Colonic mucosa (tissue), 4 donors: ENCODE results near the gene PMAIP1. TPM values are rescaled to one million over a fixed set of nuclear protein-coding genes. Genes with fewer than 3 reads are reported as not detected.

Experiments
- DNase-seq: peaks from one replicate; pipeline ENCODE4 v3.0.0-alpha.2; 2020
- H3K27ac ChIP-seq: fragments of 200-600 bp; one replicate; pipeline ENCODE4 v1.8.0; 2021
- H3K27me3 ChIP-seq: fragments of 200-600 bp; one replicate; pipeline ENCODE4 v1.8.0; 2021
- H3K36me3 ChIP-seq: fragments of 200-600 bp; one replicate; pipeline ENCODE4 v1.8.0; 2021
- H3K4me1 ChIP-seq: fragments of 200-600 bp; one replicate; pipeline ENCODE4 v1.8.0; 2021; ENCODE audit warnings: mild to moderate bottlenecking
- H3K4me3 ChIP-seq: fragments of 200-600 bp; one replicate; pipeline ENCODE4 v1.8.0; 2021
- H3K9ac ChIP-seq, 2 donors: one replicate each; pipeline ENCODE4 v1.7.0; 2013; ENCODE audit warnings: control low read depth in 2 of 2, low read depth in 2 of 2, low read length in 2 of 2
- H3K9me3 ChIP-seq: fragments of 200-600 bp; one replicate; pipeline ENCODE4 v1.8.0; 2021
- intact Hi-C: fragments of 100-400 bp; cut with DNase I; formaldehyde crosslinking; loops from one replicate; pipeline ENCODE4 v1.14.1; 2022
- total RNA-seq, 2 donors: library from RNA; stranded (reverse); fragmentation: NEBNext Ultra II Directional in 1 of 2; extraction: Animal tissue kit (Norgen Biotek cat#: 25700) in 1 of 2; gene quantifications; one replicate each; pipeline ENCODE4 v1.2.1, GENCODE V29; 2021
- TF ChIP-seq, protein P1 (sequence below): fragments of 200-600 bp; IDR thresholded peaks from one replicate; pipeline ENCODE4 v1.8.0; 2022; ENCODE audit warnings: antibody characterized with exemption, mild to moderate bottlenecking
- donor health status: healthy.
- donor health status: DM: no; HTN: no; CAD: no.
- donor health status: DM: no; HTN: no; CAD: no.

Gene PMAIP1
- total RNA-seq, 2 donors from 2014 or later, result 4.3 to 4.9 TPM

GRCh38 chr18:59902993-59903610 lies 3.3 kb downstream of the PMAIP1 start:
- intact Hi-C loops, result no loop called here
- Histone ChIP-seq H3K27ac (no peak overlapping the region), H3K4me3 (no peak overlapping the region), H3K9ac (no peak overlapping the region), H3K36me3 (no peaks in the 10 kb centered on the region), H3K27me3 (no peaks in the 10 kb centered on the region), H3K4me1 (no peaks in the 10 kb centered on the region), H3K9me3 (no peaks in the 10 kb centered on the region)
- TF ChIP-seq, protein P1, sequence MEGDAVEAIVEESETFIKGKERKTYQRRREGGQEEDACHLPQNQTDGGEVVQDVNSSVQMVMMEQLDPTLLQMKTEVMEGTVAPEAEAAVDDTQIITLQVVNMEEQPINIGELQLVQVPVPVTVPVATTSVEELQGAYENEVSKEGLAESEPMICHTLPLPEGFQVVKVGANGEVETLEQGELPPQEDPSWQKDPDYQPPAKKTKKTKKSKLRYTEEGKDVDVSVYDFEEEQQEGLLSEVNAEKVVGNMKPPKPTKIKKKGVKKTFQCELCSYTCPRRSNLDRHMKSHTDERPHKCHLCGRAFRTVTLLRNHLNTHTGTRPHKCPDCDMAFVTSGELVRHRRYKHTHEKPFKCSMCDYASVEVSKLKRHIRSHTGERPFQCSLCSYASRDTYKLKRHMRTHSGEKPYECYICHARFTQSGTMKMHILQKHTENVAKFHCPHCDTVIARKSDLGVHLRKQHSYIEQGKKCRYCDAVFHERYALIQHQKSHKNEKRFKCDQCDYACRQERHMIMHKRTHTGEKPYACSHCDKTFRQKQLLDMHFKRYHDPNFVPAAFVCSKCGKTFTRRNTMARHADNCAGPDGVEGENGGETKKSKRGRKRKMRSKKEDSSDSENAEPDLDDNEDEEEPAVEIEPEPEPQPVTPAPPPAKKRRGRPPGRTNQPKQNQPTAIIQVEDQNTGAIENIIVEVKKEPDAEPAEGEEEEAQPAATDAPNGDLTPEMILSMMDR, result no peak
- DNase-seq, result no peak

DNA sequence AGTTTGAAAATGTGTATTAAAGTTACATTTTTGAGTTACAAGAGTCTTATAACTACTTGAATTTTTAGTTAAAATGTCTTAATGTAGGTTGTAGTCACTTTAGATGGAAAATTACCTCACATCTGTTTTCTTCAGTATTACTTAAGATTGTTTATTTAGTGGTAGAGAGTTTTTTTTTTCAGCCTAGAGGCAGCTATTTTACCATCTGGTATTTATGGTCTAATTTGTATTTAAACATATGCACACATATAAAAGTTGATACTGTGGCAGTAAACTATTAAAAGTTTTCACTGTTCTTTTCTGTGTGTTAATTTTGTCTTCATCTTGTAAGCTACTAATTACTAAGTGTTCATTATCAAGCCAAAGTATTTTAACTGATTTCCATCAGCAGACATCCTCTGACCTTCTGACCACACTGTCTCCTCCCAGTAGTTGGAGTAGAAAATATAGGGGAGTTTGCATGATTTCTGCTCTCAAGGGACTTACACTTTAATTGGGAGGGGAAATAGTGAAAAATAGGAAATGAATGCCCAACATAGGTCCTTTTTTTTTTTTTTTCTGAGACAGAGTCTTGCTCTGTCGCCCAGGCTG lies 4.3 kb downstream of the PMAIP1 start:
- TF ChIP-seq, protein P1, result no peak
- Histone ChIP-seq H3K4me1 (no peaks in the 10 kb centered on the region), H3K9ac (no peak overlapping the region), H3K9me3 (no peaks in the 10 kb centered on the region), H3K4me3 (no peak overlapping the region), H3K27ac (peak overlapping the region; percentile 7), H3K36me3 (no peaks in the 10 kb centered on the region), H3K27me3 (no peaks in the 10 kb centered on the region)
- no peak for DNase-seq
- intact Hi-C loops, result no loop called here

- intact Hi-C loops, result loop anchor here (5.0 kb wide), 1 partner anchor 63 kb away; no protein-coding TSS in a partner anchor
- no peaks in the 10 kb centered on the region for H3K36me3 ChIP-seq
- no peaks in the 10 kb centered on the region for H3K27me3 ChIP-seq
- no peaks in the 10 kb centered on the region for H3K9me3 ChIP-seq
- no peak overlapping the region for H3K27ac ChIP-seq
- TF ChIP-seq, protein P1, result no peak
- no peak overlapping the region for H3K9ac ChIP-seq
- no peak for DNase-seq
- no peaks in the 10 kb centered on the region for H3K4me1 ChIP-seq
- no peak overlapping the region for H3K4me3 ChIP-seq
Measured at GRCh38 chr18:59905686-59906091, 5.9 kb downstream of the PMAIP1 start.

GRCh38 chr18:59906203-59906602 lies 6.4 kb downstream of the PMAIP1 start:
- Histone ChIP-seq H3K36me3 (no peaks in the 10 kb centered on the region), H3K4me1 (no peaks in the 10 kb centered on the region), H3K4me3 (no peak overlapping the region), H3K27me3 (no peaks in the 10 kb centered on the region), H3K9ac (no peak overlapping the region), H3K9me3 (no peaks in the 10 kb centered on the region), H3K27ac (no peak overlapping the region)
- intact Hi-C loops, result loop anchor here (5.0 kb wide), 1 partner anchor 64 kb away; no protein-coding TSS in a partner anchor
- TF ChIP-seq, protein P1, result no peak
- no peak for DNase-seq

- H3K27ac ChIP-seq, result no peak overlapping the region
- H3K9me3 ChIP-seq, result no peaks in the 10 kb centered on the region
- no peak overlapping the region for H3K4me3 ChIP-seq
- no peaks in the 10 kb centered on the region for H3K27me3 ChIP-seq
- H3K4me1 ChIP-seq, result no peaks in the 10 kb centered on the region
- intact Hi-C loops, result loop anchor here (5.0 kb wide), 1 partner anchor 65 kb away; no protein-coding TSS in a partner anchor
- H3K9ac ChIP-seq, result no peak overlapping the region
- H3K36me3 ChIP-seq, result no peaks in the 10 kb centered on the region
- no peak for DNase-seq
- TF ChIP-seq, protein P1, result no peak
Measured at GRCh38 chr18:59907172-59907571, 7.4 kb downstream of the PMAIP1 start.
